Testis (tissue), 2 donors: ENCODE data around the gene GPR152.

Experiments
- CTCF ChIP-seq, 3 experiments: fragments of 450-650 bp in 2 of 3; fragments of 200-600 bp in 1 of 3; sonication (generic) in 1 of 3; IDR thresholded peaks; one replicate each; pipeline ENCODE4 v1.5.1; 2016 to 2019; ENCODE audit warnings: antibody characterized with exemption in 3 of 3, mild to moderate bottlenecking in 2 of 3, moderate library complexity in 1 of 3
- POLR2A ChIP-seq: fragments of 450-650 bp; IDR thresholded peaks from one replicate; pipeline ENCODE4 v1.6.1; 2017; ENCODE audit warnings: antibody characterized with exemption, mild to moderate bottlenecking, moderate library complexity

DNA sequence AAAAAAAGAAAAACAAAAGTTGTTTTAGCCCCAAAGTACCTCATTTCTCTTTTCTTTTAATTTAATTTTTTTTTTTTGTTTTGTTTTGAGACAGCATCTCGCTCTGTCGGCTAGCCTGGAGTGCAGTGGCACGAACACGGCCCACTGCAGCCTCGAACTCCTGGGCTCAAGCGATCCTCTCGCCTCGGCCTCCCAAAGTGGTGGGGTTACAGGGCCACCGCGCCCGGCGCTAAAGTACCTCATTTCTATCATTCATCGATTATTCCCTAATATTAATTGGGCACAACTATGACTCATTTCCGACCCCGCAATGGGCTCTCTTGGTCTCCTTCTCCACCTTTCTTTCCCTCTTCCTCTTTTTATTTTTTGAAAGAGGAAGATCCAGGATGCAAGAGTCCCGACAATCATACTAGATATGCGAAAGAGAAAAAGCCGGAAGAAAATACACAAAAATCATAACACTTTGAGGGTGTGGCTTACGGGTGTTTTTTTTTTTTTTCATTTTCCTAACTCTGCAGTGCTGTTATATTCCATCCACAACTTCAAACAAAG is 29.8 kb upstream of the GPR152 start:
- TF ChIP-seq CTCF (IDR thresholded peaks at IDR 0.05) (no peak), POLR2A (no peak)
